Loucy (cell line): ENCODE data around the gene MYPOP.

Experiments used
- CTCF ChIP-seq: fragments of 200-600 bp; sonication (generic); conservative IDR thresholded peaks from 2 replicates; pipeline ENCODE4 v1.5.1; 2014; ENCODE audit warnings: mild to moderate bottlenecking, antibody characterized with exemption, low read length
- EZH2phosphoT487 ChIP-seq: fragments of 200-600 bp; IDR thresholded peaks from 2 replicates; pipeline ENCODE4 v1.6.1; 2018; ENCODE audit warnings: antibody characterized with exemption, mild to moderate bottlenecking, moderate library complexity, borderline replicate concordance

DNA sequence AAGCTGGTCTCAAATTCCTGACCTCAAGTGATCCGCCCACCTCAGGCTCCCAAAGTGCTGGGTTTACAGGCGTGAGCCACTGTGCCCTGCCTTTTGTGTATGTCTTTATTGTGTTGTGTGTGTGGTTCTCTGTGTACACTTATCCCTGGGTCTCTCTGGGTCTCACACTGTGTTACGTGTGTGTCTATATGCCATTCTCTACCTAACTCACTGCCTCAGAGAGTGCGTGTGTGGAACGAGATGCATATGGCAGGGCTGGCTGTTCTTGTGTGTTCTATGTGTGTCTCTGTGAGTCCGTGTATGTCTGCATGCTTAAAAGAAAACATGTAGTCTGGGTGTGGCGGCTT lies 27.8 kb downstream of the MYPOP start:
- TF ChIP-seq CTCF (no peak), EZH2phosphoT487 (no peak)
